ENCODE data around the gene TBC1D16.

- TF ChIP-seq, protein P1, sequence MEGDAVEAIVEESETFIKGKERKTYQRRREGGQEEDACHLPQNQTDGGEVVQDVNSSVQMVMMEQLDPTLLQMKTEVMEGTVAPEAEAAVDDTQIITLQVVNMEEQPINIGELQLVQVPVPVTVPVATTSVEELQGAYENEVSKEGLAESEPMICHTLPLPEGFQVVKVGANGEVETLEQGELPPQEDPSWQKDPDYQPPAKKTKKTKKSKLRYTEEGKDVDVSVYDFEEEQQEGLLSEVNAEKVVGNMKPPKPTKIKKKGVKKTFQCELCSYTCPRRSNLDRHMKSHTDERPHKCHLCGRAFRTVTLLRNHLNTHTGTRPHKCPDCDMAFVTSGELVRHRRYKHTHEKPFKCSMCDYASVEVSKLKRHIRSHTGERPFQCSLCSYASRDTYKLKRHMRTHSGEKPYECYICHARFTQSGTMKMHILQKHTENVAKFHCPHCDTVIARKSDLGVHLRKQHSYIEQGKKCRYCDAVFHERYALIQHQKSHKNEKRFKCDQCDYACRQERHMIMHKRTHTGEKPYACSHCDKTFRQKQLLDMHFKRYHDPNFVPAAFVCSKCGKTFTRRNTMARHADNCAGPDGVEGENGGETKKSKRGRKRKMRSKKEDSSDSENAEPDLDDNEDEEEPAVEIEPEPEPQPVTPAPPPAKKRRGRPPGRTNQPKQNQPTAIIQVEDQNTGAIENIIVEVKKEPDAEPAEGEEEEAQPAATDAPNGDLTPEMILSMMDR (IDR thresholded peaks at IDR 0.05) = no peak
- TF ChIP-seq POLR2A (IDR thresholded peaks at IDR 0.05) = no peak
Observed at GRCh38 chr17:79932451-79933306, 103.0 kb downstream of the TBC1D16 start.

Data from breast epithelium (tissue), 3 donors.